Activated CD4-positive, alpha-beta T cell treated with anti-CD3 and anti-CD28 coated beads, Interleukin-2, amount 50 U/mL, for 1 hour (primary cell): ENCODE results near the gene ZNF772.
"Not testable (repeated sequence)": the region's sequence is repeated elsewhere in the genome, so short reads cannot be mapped to it uniquely, and the experiment has no call there.

Experiments used
- DNase-seq: peaks from one replicate; pipeline ENCODE4 v3.0.0-alpha.2; 2020

ZNF772 gene

DNA sequence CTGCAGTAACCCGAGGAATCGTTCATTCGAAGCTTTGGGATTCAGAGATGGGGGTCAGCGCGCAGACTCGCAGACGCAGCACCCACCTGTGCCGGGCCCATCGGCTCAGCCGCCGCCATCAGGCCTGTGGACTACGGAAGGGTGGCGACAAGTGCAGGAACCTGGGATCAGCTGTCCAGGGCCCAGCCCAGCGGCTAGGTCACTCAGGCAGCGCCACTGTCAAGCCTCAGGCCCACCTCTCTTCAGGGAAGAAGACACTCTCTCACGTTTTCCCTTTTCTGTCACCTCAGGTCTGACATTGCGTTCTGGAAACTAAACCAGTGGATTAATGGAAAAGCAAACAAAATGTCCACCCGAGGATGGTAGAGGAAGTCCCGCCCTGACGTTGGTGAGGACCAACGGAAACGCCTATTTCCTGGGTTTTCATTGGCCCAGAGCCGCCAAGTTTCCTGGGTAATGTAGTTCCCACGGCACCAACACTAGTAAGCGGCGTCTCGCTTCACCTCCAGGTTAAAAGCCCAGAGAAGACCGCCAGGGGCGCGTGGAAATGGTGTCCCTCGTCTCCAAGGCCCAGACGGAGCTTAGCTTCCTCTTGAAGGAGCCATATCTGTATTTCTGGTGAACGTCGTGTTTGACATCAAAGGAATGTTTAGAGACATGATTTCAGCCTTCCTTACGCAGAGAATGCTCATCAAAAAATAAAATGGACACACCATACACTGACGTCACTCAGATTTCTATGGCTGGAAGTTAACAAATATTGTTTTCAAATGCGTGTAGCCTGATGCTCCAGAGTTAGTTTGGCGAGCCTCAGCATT is at the start of gene ZNF772:
TSS of gene ZNF772 (minus strand) at position 376 of the 818 bp plus-strand sequence. CDS start at position 119, 257 bp downstream.
- peak; percentile 89 for DNase-seq

DNA sequence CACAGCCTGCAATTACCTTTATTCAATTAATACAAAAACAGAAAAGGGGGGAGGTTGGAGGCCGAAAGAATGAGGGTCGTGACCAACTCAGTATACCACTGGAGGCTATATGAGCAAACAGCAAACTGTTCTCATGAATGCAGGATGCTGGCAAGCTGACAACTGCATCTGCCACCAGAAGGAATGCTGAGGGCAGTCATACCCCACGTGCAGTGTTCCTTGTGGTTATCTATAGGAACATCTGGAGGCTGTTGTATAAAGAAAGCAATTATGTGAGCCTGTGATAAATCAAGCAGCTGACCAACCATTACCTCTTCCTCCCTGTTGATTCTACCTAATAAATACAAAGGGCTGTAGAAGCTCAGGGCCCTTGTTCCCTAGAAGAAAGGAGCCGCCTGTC is 40.7 kb upstream of the ZNF772 start:
- DNase-seq = not testable (repeated sequence)

DNA sequence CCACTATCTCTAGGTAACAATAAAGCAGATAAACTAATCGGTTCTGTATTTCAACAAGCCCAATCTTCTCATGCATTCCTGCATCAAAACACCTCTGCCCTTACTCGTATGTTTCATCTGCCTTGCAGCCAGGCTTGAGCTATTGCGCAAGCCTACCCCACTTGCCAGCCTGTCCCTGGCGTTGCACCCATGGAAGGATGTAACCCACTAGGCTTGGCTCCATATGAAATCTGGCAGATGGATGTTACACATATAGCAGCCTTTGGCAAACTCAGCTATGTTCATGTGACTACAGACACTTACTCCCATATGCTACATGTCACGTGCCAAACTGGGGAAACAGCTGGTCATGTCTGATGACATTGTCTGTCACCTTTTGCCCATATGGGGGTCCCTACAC is 37.9 kb upstream of the ZNF772 start:
- DNase-seq = no peak

DNA sequence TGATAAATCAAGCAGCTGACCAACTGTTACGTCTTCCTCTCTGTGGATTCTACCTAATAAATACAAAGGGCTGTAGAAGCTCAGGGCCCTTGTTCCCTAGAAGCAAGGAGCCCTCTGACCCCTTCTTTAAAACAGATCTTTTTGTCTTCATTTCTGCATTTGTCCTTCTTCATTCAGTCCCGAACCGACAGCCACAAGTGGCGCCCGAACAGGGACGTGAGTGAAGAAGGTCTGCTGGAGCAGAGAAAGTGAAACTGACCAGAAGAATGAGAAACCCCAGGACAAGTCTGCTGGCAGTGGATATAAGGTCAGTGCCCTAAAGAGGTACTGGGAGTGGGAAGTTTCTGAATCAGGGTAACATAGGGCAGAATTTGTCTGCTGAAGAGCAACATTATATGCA is 35.5 kb upstream of the ZNF772 start:
- no peak for DNase-seq

DNA sequence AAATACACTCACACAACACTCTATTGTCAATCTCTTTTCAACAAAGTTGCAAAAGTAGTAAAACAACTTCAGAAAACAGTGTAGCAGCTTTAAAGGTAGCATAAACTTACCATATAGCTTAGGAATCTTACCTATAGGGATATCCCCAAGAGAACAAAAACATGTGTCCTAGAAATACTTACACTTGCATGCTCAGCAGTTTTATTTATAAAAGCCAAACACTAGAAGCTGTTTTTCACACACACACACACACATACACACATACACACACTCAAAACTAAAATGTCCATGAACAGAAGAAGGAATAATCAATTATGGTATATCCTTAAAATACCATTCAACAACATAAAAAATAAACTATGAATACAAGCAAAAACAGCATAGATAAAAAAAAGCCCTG is 34.1 kb upstream of the ZNF772 start:
- DNase-seq = no peak

DNA sequence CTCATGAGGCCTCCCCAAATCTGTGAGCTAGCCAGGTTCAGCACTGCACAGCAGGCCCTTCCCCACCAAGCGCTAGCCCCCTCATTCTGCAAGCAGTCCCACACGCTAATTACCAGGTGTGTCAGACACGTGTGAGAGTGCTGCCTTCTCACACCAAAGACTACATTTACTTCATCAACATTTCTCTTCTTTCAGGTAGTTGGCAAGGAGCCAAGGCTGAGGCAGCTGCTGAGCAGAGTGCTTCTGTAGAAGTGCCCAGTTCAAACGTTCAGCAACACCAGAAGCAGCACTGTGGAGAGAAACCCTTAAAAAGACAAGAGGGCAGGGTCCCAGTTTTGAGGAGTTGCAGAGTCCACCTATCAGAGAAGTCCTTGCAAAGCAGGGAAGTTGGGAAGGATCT is 28.8 kb upstream of the ZNF772 start:
- DNase-seq = no peak

DNA sequence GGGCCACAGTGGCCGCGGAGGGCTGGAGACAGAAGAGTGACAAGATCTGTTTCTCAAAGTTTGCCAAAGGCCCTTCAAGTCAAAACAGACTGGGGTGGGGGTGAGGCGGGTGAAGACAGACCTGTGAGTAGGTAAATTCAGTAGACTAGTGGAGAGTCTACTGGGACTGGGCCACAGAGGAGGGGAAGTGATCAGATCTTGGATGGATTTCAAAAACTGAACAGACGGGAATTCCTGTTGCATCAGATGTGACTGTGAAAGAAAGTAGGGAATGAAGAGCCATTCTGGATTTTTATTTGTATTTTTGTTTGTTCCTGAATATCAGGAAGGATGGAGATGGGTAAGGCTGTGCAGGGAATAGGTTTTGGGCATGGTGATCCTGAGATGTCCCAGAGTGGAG is 23.0 kb upstream of the ZNF772 start:
- not testable (repeated sequence) for DNase-seq

DNA sequence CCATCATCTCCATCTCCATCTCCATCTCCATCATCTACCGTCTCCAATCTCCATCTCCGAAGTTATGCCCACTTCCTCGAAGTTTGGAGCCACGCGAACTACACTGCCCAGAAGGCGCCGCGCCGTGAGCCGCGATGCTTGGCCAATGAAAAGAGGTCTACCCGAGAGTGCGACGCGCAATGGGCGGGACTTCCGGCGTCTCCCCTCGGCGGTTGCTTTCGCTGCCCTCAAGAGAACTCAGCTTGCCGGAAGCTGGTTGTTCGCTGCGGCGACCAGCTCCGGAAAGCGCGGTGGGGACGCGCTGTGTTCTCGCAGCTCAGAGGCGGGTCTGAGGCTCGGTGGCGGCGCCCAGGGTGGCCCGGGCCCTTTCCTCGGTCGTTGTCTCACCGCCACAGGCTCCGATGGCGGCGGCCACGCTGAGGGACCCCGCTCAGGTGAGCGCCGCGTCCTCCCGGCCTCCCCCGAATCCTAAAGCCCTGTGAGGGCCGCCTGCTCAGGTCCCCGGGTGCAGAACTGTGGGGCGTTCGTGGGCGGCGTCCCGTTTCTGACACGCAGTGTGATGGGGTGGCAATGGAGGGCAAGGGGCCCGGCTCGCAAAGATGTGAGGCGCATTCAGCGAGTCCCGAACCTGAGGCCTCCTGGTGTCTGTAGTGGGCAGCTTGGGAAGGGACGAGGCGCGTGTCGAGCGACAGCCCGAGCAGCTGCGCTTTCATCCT is 22.5 kb upstream of the ZNF772 start, which contains the start of gene ZNF773:
TSS of gene ZNF773 (plus strand) at position 259 of the 716 bp plus-strand sequence. CDS start at position 402, 143 bp downstream.
- DNase-seq = peak; percentile 97

DNA sequence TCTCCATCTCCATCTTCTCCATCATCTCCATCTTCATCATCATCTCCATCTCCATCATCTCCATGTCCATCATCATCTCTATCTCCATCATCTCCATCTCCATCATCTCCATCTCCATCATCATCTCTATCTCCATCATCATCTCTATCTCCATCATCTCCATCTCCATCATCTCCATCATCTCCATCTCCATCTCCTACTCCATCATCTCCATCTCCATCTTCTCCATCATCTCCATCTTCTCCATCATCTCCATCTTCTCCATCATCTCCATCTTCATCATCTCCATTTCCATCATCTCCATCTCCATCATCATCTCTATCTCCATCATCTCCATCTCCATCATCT is 21.9 kb upstream of the ZNF772 start:
- not testable (repeated sequence) for DNase-seq

DNA sequence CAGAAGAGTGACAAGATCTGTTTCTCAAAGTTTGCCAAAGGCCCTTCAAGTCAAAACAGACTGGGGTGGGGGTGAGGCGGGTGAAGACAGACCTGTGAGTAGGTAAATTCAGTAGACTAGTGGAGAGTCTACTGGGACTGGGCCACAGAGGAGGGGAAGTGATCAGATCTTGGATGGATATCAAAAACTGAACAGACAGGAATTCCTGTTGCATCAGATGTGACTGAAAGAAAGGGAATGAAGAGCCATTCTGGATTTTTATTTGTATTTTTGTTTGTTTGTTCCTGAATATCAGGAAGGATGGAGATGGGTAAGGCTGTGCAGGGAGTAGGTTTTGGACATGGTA is 10.9 kb upstream of the ZNF772 start:
- not testable (repeated sequence) for DNase-seq

DNA sequence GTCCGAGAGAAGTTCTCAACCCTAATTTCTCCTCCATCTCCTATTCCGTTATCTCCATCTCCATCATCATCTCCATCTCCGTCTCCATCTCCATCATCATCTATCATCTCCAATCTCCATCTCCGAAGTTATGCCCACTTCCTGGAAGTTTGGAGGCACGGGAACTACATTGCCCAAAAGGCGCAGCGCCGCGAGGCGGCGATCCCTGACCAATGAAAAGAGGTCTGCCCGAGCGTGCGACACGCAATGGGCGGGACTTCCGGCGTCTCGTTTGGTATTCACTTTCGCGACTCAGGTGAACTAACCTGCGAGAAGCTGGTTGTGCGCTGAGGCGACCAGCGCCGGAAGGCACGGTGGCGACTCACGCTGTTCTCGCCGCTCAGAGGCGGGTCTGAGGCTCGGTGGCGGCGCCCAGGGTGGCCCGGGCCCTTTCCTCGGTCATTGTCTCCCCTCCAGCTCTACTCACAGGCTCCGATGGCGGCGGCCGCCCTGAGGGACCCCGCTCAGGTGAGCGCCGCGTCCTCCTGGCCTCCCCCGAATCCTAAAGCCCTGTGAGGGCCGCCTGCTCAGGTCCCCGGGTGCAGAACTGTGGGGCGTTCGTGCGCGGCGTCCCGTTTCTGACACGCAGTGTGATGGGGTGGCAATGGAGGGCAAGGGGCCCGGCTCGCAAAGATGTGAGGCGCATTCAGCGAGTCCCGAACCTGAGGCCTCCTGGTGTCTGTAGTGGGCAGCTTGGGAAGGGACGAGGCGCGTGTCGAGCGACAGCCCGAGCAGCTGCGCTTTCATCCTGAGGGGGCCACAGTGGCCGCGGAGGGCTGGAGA is 10.3 kb upstream of the ZNF772 start, which contains the start of gene ZNF419:
TSS of gene ZNF419 (plus strand) at position 274 of the 822 bp plus-strand sequence. CDS start at position 475, 201 bp downstream.
- DNase-seq = peak; percentile 95

DNA sequence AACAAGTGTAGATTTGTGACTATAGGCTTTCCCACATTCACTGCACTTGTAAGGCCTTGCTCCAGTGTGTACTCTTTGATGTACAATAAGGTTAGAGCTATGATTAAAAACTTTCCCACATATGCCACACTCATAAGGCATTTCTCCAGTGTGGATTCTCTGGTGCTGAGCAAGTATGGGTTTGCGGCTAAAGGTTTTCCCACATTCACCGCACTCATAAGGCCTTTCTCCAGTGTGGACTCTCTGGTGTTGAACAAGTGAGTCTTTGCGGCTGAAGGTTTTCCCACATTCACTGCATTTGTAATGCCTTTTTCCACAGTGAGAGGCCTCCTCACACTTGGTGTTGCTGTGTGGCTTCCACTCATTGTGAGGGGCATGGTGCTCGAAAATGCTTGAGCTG is 3.7 kb downstream of the ZNF772 start:
- DNase-seq = no peak

DNA sequence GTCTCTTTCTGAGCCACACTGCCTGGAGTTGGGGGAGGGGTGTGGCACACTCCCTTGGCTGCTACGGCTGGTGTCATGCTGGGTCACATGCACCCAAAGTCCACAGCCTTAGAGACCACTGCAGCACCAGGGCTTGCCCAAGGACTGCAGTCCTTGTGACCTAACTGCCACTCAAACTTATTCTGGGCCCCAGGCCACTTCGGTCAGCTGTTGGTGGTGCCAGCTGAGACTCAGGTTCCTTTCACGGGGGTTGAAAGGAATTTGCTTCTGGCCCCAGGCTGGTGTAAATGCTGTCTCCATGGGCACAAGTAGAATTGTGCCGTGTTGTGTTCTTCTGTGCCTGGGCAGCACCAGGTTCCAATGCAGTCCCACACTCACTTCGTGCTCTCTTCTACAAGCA is 10.9 kb downstream of the ZNF772 start:
- no peak for DNase-seq

DNA sequence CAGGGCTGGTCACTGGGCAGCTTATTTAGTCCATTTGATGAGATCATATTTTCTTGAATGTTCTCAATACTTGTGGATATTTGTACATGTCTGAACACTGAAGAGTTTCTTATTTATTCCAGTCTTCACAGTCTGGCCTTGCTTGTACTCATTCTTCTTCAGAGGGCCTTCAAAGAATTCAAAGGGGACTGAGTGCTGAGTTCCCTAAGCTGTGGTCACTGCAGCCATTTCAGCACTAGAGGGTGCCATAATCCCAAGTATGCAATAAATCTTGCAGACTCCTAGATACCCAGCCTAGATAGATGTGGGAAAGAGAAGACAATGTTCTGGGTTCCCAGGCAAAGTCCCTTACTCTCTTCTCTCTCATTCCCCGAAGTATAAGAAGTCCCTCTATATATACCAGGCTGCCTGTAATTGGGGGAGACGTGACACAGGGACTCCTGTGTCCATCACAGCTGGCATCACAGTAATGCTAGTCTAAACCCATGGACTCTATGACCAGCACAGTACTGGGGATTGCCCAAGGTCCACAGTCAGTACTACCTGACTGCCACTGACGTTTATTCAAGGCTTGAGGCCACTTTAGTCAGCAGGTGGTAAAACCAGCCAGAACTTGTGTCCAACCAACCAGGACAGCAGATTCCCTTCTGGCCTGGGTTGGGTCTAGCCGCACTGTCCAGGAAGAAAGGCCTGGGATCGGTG is 11.5 kb downstream of the ZNF772 start:
- peak; percentile 3 for DNase-seq

DNA sequence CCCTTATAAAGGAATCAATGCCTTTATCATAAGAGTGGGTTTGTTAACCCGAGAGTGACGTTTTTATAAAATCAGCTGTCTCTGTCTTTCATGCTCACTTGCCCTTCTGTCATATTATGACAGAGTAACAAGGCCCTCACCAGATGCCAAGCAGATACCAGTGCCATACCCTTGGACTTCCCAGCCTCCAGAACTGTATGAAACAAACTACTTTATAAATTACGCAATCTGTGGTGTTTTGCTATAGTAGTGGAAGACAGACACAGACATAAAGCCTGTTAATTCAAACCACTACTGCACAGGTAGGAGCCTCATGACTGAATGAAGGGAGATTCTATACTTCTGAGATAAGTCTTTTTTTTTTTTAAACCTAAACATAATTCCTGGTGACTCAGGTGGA is 25.1 kb downstream of the ZNF772 start:
- DNase-seq = no peak

DNA sequence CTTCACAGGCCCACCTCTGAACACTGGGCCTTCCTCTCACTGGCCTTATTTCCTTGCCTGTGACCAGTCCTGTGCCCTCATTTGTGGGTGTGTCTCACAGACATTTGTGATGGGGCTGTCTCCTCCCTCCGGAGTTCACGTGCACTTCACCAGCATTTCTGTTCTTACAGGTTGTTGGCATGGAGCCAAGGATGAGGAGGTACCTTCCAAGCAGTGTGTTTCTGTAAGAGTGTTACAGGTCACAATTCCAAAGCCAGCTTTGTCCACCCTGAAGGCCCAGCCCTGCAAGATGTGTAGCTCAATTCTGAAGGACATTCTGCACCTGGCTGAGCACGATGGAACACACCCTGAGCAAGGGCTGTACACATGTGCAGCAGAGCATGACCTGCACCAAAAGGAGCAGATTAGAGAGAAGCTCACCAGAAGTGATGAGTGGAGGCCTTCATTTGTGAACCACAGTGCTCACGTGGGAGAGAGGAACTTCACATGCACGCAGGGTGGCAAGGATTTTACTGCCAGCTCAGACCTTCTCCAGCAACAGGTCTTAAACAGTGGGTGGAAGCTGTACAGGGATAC is 34.2 kb downstream of the ZNF772 start:
- DNase-seq = no peak

DNA sequence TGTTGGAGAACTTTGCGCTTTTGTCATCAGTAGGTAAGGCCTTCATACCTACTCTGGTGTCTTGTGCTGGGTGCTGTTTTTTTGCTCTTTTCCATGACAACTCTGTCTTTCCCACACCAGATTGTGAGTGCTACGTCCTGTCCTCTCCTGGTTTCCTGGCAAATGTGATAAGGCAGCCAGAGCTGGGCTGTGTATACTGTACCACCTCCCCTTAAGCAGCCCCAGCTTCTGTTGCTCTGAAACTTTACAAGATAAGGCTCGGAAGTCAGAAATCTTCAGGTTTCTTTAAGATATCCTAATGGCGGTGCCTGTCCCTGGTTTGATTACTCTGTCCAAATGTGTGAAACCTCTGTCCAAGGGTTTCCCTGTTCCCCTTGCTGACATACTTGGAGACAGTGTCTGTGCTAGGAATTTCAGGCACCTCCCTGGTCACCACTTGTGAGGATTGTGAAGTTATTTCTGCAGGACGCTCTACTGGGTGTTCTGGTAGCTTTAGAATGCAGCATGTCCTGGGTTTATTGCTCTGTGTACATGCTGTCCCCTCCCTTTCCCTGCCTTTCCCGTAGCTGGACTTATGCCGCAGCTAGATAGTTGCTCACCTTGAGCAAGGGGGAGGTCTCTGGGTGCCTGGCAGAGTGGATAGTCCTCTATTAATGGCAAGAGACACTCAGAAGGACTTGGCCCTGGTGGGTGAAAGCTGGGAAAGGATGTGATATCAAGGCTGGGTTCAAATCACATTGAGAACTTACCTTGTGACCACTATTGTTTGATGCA is 35.2 kb downstream of the ZNF772 start:
- no peak for DNase-seq

DNA sequence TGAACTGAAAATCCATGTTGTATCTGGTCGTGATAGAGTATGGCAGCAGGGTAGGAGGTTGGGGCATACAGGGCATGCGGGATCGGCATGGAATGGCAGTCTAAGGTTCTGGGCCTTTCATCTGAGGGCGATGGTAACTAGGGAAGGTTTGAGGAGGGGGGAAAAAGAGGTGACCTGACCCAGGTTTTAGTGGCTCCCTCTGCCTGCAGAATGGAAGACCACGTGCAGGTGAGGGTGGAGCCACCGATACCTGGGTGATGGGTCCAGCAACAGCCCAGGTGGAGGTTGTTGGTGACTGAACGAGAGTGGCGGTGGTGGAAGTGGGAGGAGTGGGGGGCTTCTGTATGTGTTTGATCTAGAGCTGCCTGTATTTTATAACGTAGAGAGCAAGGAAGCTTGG is 38.4 kb downstream of the ZNF772 start:
- DNase-seq = no peak

DNA sequence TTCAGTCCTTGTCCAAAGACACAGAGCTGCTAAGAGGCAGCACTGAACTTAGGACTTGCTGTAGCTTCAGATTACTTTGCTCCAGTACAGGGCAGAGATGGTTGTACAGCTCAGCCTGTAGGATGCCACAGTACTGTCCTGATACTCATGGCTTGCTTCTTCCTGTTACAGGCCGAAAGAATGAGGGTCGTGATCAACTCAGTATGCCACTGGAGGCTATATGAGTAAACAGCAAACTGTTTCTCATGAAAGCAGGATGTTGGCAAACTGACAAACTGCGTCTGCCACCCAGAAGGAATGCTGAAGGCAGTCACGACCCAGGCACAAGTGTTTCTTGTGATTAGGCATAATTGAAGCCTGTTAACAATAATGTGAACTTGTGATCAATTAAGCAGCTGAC is 39.4 kb downstream of the ZNF772 start:
- no peak for DNase-seq

DNA sequence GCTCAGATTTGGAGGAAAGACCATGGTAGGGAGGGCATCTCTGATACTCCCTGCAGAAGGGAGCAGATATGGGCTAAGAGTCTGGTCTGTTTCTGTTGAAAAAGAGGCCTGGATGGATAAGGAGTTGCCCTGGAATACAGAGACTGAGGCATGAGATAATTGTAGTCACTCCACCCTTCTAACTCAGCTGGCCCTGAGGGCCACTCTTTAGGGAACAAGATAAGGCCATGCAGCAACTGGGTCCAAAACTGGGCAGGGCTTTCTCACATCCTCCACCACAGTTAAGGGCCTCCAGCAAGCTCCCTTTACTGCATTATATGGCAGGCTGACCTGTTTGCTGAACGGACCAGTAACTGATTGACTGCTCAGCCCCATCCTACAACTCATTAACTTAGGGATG is 40.9 kb downstream of the ZNF772 start:
- no peak for DNase-seq
